CD4-positive, alpha-beta T cell treated with Interleukin-15 for 4 hours (primary cell): ENCODE measurements around the gene IL20RB.

Experiments
- DNase-seq: peaks from one replicate; pipeline ENCODE4 v3.0.0-alpha.2; 2020; ENCODE audit warnings: low spot score

IL20RB gene

GRCh38 chr3:137039570-137039969, 81.8 kb downstream of the IL20RB start:
- DNase-seq: no peak

- no peak for DNase-seq
Measured at GRCh38 chr3:137041251-137041650, 83.5 kb downstream of the IL20RB start.

GRCh38 chr3:137041686-137042085, 83.9 kb downstream of the IL20RB start:
- no peak for DNase-seq

- no peak for DNase-seq
Measured at GRCh38 chr3:137046747-137047146, 89.0 kb downstream of the IL20RB start.

DNA sequence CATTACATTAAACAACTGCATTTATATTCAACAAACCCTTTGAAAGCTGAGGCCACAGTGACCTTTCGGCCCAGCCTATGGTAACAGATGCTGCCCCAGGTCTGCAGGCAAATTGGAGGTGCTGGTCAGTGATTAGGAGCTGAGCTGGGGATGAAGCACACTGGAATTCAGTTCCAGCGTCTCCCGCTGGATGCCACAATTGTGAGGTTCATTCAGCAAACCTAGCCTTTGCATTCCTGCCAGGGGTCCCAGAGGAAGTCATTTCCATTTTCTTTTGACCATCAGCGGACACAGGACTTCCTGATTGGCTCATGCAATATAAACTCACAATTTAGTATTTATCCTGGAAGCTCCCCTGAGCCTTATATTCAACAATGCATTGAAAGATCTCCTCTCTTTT, 89.5 kb downstream of the IL20RB start:
- DNase-seq: no peak

DNA sequence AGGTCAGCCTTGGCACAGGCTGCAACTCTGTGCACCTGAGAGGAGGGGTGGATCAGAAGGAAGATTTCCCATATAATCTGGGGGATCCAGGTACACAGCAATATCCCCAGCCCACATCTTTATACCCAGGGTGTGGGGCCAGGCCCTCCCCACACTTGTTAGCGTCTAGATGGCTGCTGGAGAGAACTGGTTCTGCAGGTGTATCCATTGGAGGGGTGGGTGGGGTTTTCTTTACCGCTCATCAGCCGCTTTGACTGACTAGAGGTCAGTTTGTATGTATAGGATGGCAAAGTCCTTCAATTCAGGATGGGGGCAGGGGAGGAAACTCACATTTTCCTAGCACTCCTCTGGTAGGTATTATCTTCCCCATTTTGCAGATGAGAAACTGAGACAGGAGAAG, 92.5 kb downstream of the IL20RB start:
- no peak for DNase-seq

GRCh38 chr3:137052298-137052697, 94.5 kb downstream of the IL20RB start:
- DNase-seq: no peak
